H1 (cell line): ENCODE data around the gene PRR29. TPM values are rescaled to one million over a fixed set of nuclear protein-coding genes. Genes with fewer than 3 reads are reported as not detected.

Source experiments
- CTCF ChIA-PET: fragments of 300-600 bp; sonication (Branson Sonifier 250); formaldehyde crosslinking; loops from one replicate; lab custom pipeline; 2021; ENCODE audit not compliant: partially characterized antibody; lab: Charles Lee
- POLR2A ChIA-PET: fragments of 300-600 bp; sonication (Branson Sonifier 250); formaldehyde crosslinking; loops from one replicate; lab custom pipeline; 2021; ENCODE audit warnings: inconsistent platforms; ENCODE audit not compliant: partially characterized antibody; lab: Charles Lee
- DNase-seq, 2 experiments: peaks; one replicate each; pipeline versions ENCODE4 v3.0.0 to v3.0.0-alpha.2; 2010 to 2022; ENCODE audit warnings: low spot score in 2 of 2, low read depth in 1 of 2, mixed read lengths in 1 of 2
- FAIRE-seq: peaks from 2 replicates; lab custom pipeline; 2011; peaks lifted over from hg19 to GRCh38; lab: Jason Lieb, UNC
- H2AFZ ChIP-seq: 2 replicates; pipeline ENCODE4 v1.8.1; 2012; ENCODE audit warnings: low read length, inconsistent platforms
- H2AK5ac ChIP-seq: 2 replicates; pipeline ENCODE4 v1.6.1; 2013; ENCODE audit warnings: low read depth, low read length
- H2BK120ac ChIP-seq: replicated peaks from 2 replicates; pipeline ENCODE3; 2013; ENCODE audit warnings: low read depth, low read length, inconsistent platforms
- H2BK12ac ChIP-seq: 2 replicates; pipeline ENCODE4 v1.6.1; 2013; ENCODE audit warnings: low read depth, low read length
- H2BK15ac ChIP-seq: 2 replicates; pipeline ENCODE4 v1.6.1; 2013; ENCODE audit warnings: low read length
- H2BK20ac ChIP-seq: 2 replicates; pipeline ENCODE4 v1.6.1; 2013; ENCODE audit warnings: low read length
- H2BK5ac ChIP-seq: 2 replicates; pipeline ENCODE4 v1.6.1; 2013; ENCODE audit warnings: low read depth, low read length
- H3K14ac ChIP-seq: 2 replicates; pipeline ENCODE4 v1.6.1; 2013; ENCODE audit warnings: inconsistent platforms; ENCODE audit not compliant: insufficient read length
- H3K18ac ChIP-seq: 2 replicates; pipeline ENCODE4 v1.6.1; 2013; ENCODE audit warnings: low read length; ENCODE audit errors: extremely low read depth
- H3K23ac ChIP-seq: 2 replicates; pipeline ENCODE4 v1.6.1; 2013; ENCODE audit warnings: inconsistent platforms; ENCODE audit not compliant: insufficient read length
- H3K23me2 ChIP-seq: 2 replicates; pipeline ENCODE4 v1.6.1; 2013; ENCODE audit warnings: low read depth, low read length
- H3K27ac ChIP-seq: 2 replicates; pipeline ENCODE4 v1.6.1; 2011; ENCODE audit warnings: low read depth, low read length, inconsistent platforms
- H3K27me3 ChIP-seq, 4 experiments: replicated peaks in 1 of 4; 1 replicate in 1 of 4; 2 replicates in 3 of 4; pipeline versions ENCODE4 v1.6.1 to v1.8.1; 2011 to 2013; ENCODE audit warnings: low read length in 3 of 4, mild to moderate bottlenecking in 3 of 4, inconsistent platforms in 2 of 4, mixed read lengths in 2 of 4, moderate library complexity in 1 of 4; ENCODE audit not compliant: control insufficient read depth in 3 of 4, insufficient read depth in 3 of 4; ENCODE audit errors: extremely low read depth in 1 of 4
- H3K36me3 ChIP-seq, 4 experiments: 2 replicates each; pipeline versions ENCODE4 v1.6.1 to v1.8.1; 2011 to 2013; ENCODE audit warnings: mild to moderate bottlenecking in 4 of 4, low read length in 3 of 4, moderate library complexity in 2 of 4, control low read depth in 1 of 4, inconsistent platforms in 1 of 4; ENCODE audit not compliant: insufficient read depth in 4 of 4, control insufficient read depth in 2 of 4
- H3K4ac ChIP-seq: replicated peaks from 2 replicates; pipeline ENCODE3; 2013; ENCODE audit warnings: low read length, low read depth, mixed read lengths, inconsistent platforms; ENCODE audit not compliant: insufficient read length
- H3K4me1 ChIP-seq, 4 experiments: replicated peaks in 1 of 4; 1 replicate in 1 of 4; 2 replicates in 3 of 4; pipeline versions ENCODE4 v1.6.1 to v1.8.1; 2011 to 2013; ENCODE audit warnings: low read length in 3 of 4, inconsistent platforms in 2 of 4, mixed read lengths in 1 of 4; ENCODE audit not compliant: insufficient read depth in 4 of 4, control insufficient read depth in 3 of 4
- H3K4me2 ChIP-seq, 2 experiments: 2 replicates each; pipeline versions ENCODE4 v1.6.1 to v1.8.1; 2011 to 2013; ENCODE audit warnings: low read depth in 2 of 2, low read length in 2 of 2, control low read depth in 1 of 2, inconsistent platforms in 1 of 2, mild to moderate bottlenecking in 1 of 2; ENCODE audit not compliant: insufficient read depth in 1 of 2
- H3K4me3 ChIP-seq, 4 experiments: fragments of 200-600, 300-600 bp in 1 of 4; sonication (generic), shearing (Covaris generic), sonication (Bioruptor Twin) in 1 of 4; 2 replicates each; pipeline versions ENCODE4 v1.5.1 to v1.8.1; 2011 to 2016; ENCODE audit warnings: low read length in 4 of 4, low read depth in 3 of 4, control low read depth in 2 of 4, inconsistent platforms in 2 of 4, mild to moderate bottlenecking in 2 of 4, mixed read lengths in 1 of 4, moderate library complexity in 1 of 4; ENCODE audit not compliant: insufficient read depth in 2 of 4; ENCODE audit errors: extremely low read depth in 1 of 4
- H3K56ac ChIP-seq: replicated peaks from 2 replicates; pipeline ENCODE3; 2013; ENCODE audit warnings: low read depth, mild to moderate bottlenecking, mixed read lengths, low read length, inconsistent platforms; ENCODE audit not compliant: insufficient read length
- H3K79me1 ChIP-seq: 2 replicates; pipeline ENCODE4 v1.6.1; 2013; ENCODE audit warnings: low read depth, low read length, control low read depth
- H3K79me2 ChIP-seq, 2 experiments: 2 replicates each; pipeline versions ENCODE4 v1.6.1 to v1.8.1; 2012 to 2013; ENCODE audit warnings: low read length in 2 of 2, mild to moderate bottlenecking in 2 of 2, inconsistent platforms in 1 of 2; ENCODE audit not compliant: insufficient read depth in 2 of 2, control insufficient read depth in 1 of 2
- H3K9ac ChIP-seq, 4 experiments: replicated peaks in 1 of 4; 1 replicate in 1 of 4; 2 replicates in 3 of 4; pipeline versions ENCODE4 v1.6.1 to v1.8.1; 2011 to 2013; ENCODE audit warnings: low read depth in 3 of 4, low read length in 3 of 4, control low read depth in 2 of 4, mild to moderate bottlenecking in 2 of 4, moderate library complexity in 2 of 4, inconsistent platforms in 1 of 4; ENCODE audit errors: extremely low read depth in 1 of 4
- H3K9me3 ChIP-seq, 2 experiments: 2 replicates each; pipeline versions ENCODE4 v1.6.1 to v1.8.1; 2012 to 2013; ENCODE audit warnings: mild to moderate bottlenecking in 2 of 2, moderate library complexity in 2 of 2, control low read depth in 1 of 2, inconsistent platforms in 1 of 2, low read depth in 1 of 2, low read length in 1 of 2, mixed read lengths in 1 of 2; ENCODE audit not compliant: insufficient read depth in 2 of 2
- H4K20me1 ChIP-seq, 2 experiments: replicated peaks in 1 of 2; 2 replicates each; pipeline versions ENCODE3 to v1.8.1; 2011 to 2013; ENCODE audit warnings: inconsistent platforms in 2 of 2, low read length in 2 of 2, mild to moderate bottlenecking in 1 of 2; ENCODE audit not compliant: insufficient read depth in 2 of 2, control insufficient read depth in 1 of 2
- H4K5ac ChIP-seq: 2 replicates; pipeline ENCODE4 v1.6.1; 2013; ENCODE audit warnings: low read length, low read depth, mixed read lengths, inconsistent platforms; ENCODE audit not compliant: insufficient read length
- H4K8ac ChIP-seq: 2 replicates; pipeline ENCODE4 v1.8.0; 2013; ENCODE audit warnings: mild to moderate bottlenecking, moderate library complexity, low read length, inconsistent platforms; ENCODE audit not compliant: insufficient read depth; ENCODE audit errors: extremely low read depth
- H4K91ac ChIP-seq: replicated peaks from 2 replicates; pipeline ENCODE3; 2013; ENCODE audit warnings: low read length, mixed read lengths, inconsistent platforms; ENCODE audit not compliant: insufficient read length
- POU5F1 ChIP-seq: IDR thresholded peaks from 2 replicates; pipeline ENCODE4 v1.6.1; 2011; ENCODE audit warnings: low read depth, mild to moderate bottlenecking, low read length, moderate library complexity
- RAD21 ChIP-seq, 2 experiments: IDR thresholded peaks in 1 of 2; conservative IDR thresholded peaks in 1 of 2; 2 replicates each; pipeline ENCODE4 v1.6.1; 2011; ENCODE audit warnings: low read depth in 2 of 2, low read length in 2 of 2, improper control_type of control experiment in 1 of 2, inconsistent platforms in 1 of 2, mild to moderate bottlenecking in 1 of 2, moderate library complexity in 1 of 2
- WGBS, 2 experiments: shearing (Covaris generic) in 1 of 2; methylation state at CpG; one replicate each; pipeline versions ENCODE4 v1.1.6 to v1.1.7; 2013 to 2015; ENCODE audit warnings: low lambda C conversion rate in 2 of 2, mixed read lengths in 2 of 2, inconsistent platforms in 1 of 2, low coverage in 1 of 2, missing lambda C conversion rate in 1 of 2; ENCODE audit not compliant: insufficient replicate concordance in 2 of 2, insufficient coverage in 1 of 2, insufficient read length in 1 of 2; ENCODE audit errors: extremely low coverage in 1 of 2, missing lambda C conversion rate in 1 of 2; 5-methylcytosine and 5-hydroxymethylcytosine counted together
- polyA plus RNA-seq, 7 experiments: library from polyadenylated mRNA; depleted of rRNA in 3 of 7; stranded (reverse) in 5 of 7; unstranded in 2 of 7; fragments of >200 nt in 5 of 7; fragments of 200-250 nt in 2 of 7; gene quantifications; 1 replicate in 5 of 7; 2 replicates in 1 of 7; 4 replicates in 1 of 7; pipeline versions ENCODE4 v1.2.1 to v1.2.3, GENCODE V29; 2011 to 2013; ENCODE audit warnings: missing spikeins in 2 of 7, mixed read lengths in 2 of 7
- total RNA-seq: library from RNA; stranded (reverse); fragmentation: NEBNext Ultra II Directional; extraction: Animal tissue kit (Norgen Biotek cat#: 25700); gene quantifications from 2 replicates; pipeline ENCODE4 v1.2.1, GENCODE V29; 2021
- TF ChIP-seq, protein P1 (sequence below), 3 experiments: IDR thresholded peaks; 1 replicate in 2 of 3; 2 replicates in 1 of 3; pipeline versions ENCODE4 v1.5.1 to v1.6.1; 2011; ENCODE audit warnings: low read length in 3 of 3, mild to moderate bottlenecking in 3 of 3, inconsistent platforms in 2 of 3, low read depth in 1 of 3, moderate library complexity in 1 of 3; ENCODE audit not compliant: insufficient read depth in 1 of 3; ENCODE audit errors: control extremely low read depth in 1 of 3

The PRR29 gene
- total and polyA plus RNA-seq, 2 of the 8 experiments (the other 6 are each of a cell fraction or from before 2014, with no cell fraction given), result 0.67 to 0.83 TPM

DNA sequence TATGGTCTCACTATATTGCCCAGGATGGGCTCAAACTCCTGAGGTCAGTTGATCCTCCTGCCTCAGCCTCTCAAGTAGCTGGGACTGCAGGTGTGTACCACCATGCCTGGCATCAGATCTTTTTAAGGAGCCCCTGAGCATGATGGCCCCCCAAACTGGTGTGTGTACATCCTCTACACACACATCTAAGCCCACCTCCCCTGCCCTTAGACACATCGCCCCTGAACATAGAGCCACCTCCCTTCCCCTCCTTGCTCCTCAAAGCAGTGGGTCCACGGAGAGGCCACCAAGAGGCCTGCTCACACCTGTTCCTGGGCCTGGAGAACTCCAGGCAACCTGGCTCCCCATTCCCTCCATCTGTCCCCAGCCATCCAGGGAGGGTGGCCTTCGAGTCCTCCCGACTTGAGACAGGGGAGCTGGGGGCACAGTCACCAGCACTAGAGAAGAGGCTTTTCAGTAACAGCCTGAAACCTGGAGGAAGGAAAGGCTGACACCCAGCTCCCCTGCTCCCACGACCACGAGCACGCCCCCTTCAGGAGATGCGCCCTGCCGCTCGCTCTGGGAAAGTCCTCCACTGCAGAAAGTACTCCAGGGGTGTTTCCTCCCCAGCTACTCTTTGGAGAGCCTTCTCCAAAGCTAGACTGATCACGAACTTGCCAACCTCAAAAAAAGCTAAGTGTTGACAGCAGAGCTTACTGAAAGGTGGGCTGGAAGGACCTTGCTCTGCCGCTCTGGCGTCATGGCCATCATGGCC lies 12.6 kb upstream of the PRR29 start:
- peak overlapping the region; percentile 18 for H4K8ac ChIP-seq
- no peak overlapping the region for H3K14ac ChIP-seq
- no peaks in the 10 kb centered on the region for H3K79me2 ChIP-seq
- H3K36me3 ChIP-seq, result no peaks in the 10 kb centered on the region
- H2AFZ ChIP-seq, result no peak overlapping the region
- no peaks in the 10 kb centered on the region for H4K20me1 ChIP-seq
- H3K4ac ChIP-seq, result no peak overlapping the region
- no peak overlapping the region for H3K18ac ChIP-seq
- peak in 1 of 2 experiments; percentile 62 for DNase-seq
- H3K9ac ChIP-seq, result no peak overlapping the region
- H3K56ac ChIP-seq, result no peak overlapping the region
- H2BK20ac ChIP-seq, result no peak overlapping the region
- 0 out of 2 replicates have a peak overlapping the region, but pooled peaks have one; percentile 40 for H2BK15ac ChIP-seq
- no peaks in the 10 kb centered on the region; a peak in 1 of 7 replicates for H3K27me3 ChIP-seq
- 78% methylated on average over 13 of the region's 13 CpGs; no CpG with 5 or more reads in 1 of the 2 experiments for WGBS, 2 experiments
- no peak overlapping the region for H3K23ac ChIP-seq
- H3K79me1 ChIP-seq, result no peaks in the 10 kb centered on the region
- CTCF ChIA-PET, result interaction anchor here (0.7 to 18.4 kb wide), 21 partner anchors 9 to 292 kb away, joined by 3 to 219 read pairs (median 6); partner anchors contain the start of genes CSHL1, GH1 and PRR29
- no peak overlapping the region for H3K4me2 ChIP-seq
- TF ChIP-seq, protein P1, sequence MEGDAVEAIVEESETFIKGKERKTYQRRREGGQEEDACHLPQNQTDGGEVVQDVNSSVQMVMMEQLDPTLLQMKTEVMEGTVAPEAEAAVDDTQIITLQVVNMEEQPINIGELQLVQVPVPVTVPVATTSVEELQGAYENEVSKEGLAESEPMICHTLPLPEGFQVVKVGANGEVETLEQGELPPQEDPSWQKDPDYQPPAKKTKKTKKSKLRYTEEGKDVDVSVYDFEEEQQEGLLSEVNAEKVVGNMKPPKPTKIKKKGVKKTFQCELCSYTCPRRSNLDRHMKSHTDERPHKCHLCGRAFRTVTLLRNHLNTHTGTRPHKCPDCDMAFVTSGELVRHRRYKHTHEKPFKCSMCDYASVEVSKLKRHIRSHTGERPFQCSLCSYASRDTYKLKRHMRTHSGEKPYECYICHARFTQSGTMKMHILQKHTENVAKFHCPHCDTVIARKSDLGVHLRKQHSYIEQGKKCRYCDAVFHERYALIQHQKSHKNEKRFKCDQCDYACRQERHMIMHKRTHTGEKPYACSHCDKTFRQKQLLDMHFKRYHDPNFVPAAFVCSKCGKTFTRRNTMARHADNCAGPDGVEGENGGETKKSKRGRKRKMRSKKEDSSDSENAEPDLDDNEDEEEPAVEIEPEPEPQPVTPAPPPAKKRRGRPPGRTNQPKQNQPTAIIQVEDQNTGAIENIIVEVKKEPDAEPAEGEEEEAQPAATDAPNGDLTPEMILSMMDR (IDR thresholded peaks at IDR 0.05; ENCODE audit: control extremely low read depth in 1 of 3, insufficient read depth in 1 of 3, low read depth in 1 of 3, low read length in 3 of 3), result peak; percentile 32 to 65 (median 41); a peak in 3 of 4 replicates
- peak in 1 of 2 experiments; percentile 18; a peak in 1 of 4 replicates for TF ChIP-seq RAD21 (IDR thresholded peaks at IDR 0.05 in 1 of 2, conservative IDR thresholded peaks at IDR 0.05 in 1 of 2; ENCODE audit: low read depth in 2 of 2, low read length in 2 of 2)
- no peak for TF ChIP-seq POU5F1
- TF ChIP-seq, all 59 proteins: peak for 2
- no peak for FAIRE-seq
- no peak overlapping the region for H2AK5ac ChIP-seq
- H2BK5ac ChIP-seq, result 0 out of 2 replicates have a peak overlapping the region, but pooled peaks have one; percentile 35
- no peak overlapping the region for H4K5ac ChIP-seq
- no peak overlapping the region for H4K91ac ChIP-seq
- POLR2A ChIA-PET, result interaction anchor here (1.1 kb wide), 1 partner anchor 39 kb away, joined by 3 read pairs; no protein-coding TSS in a partner anchor
- no peaks in the 10 kb centered on the region; the same call in 1 of the 2 replicates for H3K23me2 ChIP-seq
- H2BK12ac ChIP-seq, result no peak overlapping the region
- no peak overlapping the region for H2BK120ac ChIP-seq
- H3K4me1 ChIP-seq, result peaks cover 0 to 17% (median 11%) of the 10 kb centered on the region in 4 experiments; a peak in 6 of 7 replicates
- H3K4me3 ChIP-seq, result no peak overlapping the region
- no peak overlapping the region for H3K27ac ChIP-seq
- H3K9me3 ChIP-seq, result 0 out of 4 replicates have a peak, but pooled peaks cover 4% of the 10 kb centered on the region in 2 experiments
